Endothelial cell of umbilical vein (primary cell): Measurements from ENCODE around the gene MPG. TPM values are rescaled to one million over a fixed set of nuclear protein-coding genes. Genes with fewer than 3 reads are reported as not detected.

Experiments
- BruUV-seq: library from RNA; stranded (reverse); fragments of 400-500 nt; replicated peaks from 2 replicates; lab custom pipeline; 2021; lab: Mats Ljungman, UMichigan
- CTCF ChIA-PET: fragments of 300-600, 350-600 bp; sonication (Branson Sonifier 250); formaldehyde crosslinking; loops from one replicate; lab custom pipeline; 2021; ENCODE audit warnings: antibody characterized with exemption, inconsistent platforms; lab: Charles Lee
- POLR2A ChIA-PET: fragments of 300-600, 350-600 bp; sonication (Branson Sonifier 250); formaldehyde crosslinking; loops from one replicate; lab custom pipeline; 2021; ENCODE audit warnings: antibody characterized with exemption, inconsistent platforms; lab: Charles Lee
- DNase-seq: peaks from one replicate; pipeline ENCODE4 v3.0.0-alpha.2; 2011; ENCODE audit warnings: low read depth, low spot score
- FAIRE-seq: peaks from 2 replicates; lab custom pipeline; 2011; peaks lifted over from hg19 to GRCh38; lab: Jason Lieb, UNC
- H2AFZ ChIP-seq: 2 replicates; pipeline ENCODE4 v1.6.0; 2012; ENCODE audit warnings: low read depth, low read length, control low read depth, inconsistent platforms
- H3K27ac ChIP-seq: 2 replicates; pipeline ENCODE4 v1.5.1; 2011; ENCODE audit warnings: low read depth, mild to moderate bottlenecking, control low read depth, low read length, moderate library complexity; ENCODE audit not compliant: insufficient read depth
- H3K27me3 ChIP-seq, 2 experiments: 2 replicates each; pipeline versions ENCODE4 v1.6.0 to v1.6.1; 2011; ENCODE audit warnings: low read length in 2 of 2, mixed read lengths in 1 of 2; ENCODE audit not compliant: control insufficient read depth in 2 of 2, insufficient read depth in 2 of 2
- H3K36me3 ChIP-seq, 2 experiments: 2 replicates in 1 of 2; 3 replicates in 1 of 2; pipeline ENCODE4 v1.5.1; 2011; ENCODE audit warnings: low read length in 2 of 2, mild to moderate bottlenecking in 1 of 2, moderate library complexity in 1 of 2; ENCODE audit not compliant: control insufficient read depth in 2 of 2, insufficient read depth in 2 of 2; ENCODE audit errors: extremely low read depth in 1 of 2
- H3K4me1 ChIP-seq: 3 replicates; pipeline ENCODE4 v1.5.1; 2011; ENCODE audit warnings: mild to moderate bottlenecking, low read length; ENCODE audit not compliant: control insufficient read depth, insufficient read depth; ENCODE audit errors: extremely low read depth
- H3K4me2 ChIP-seq: 2 replicates; pipeline ENCODE4 v1.6.1; 2011; ENCODE audit warnings: low read length, control low read depth, mixed read lengths; ENCODE audit not compliant: insufficient read depth
- H3K4me3 ChIP-seq, 3 experiments: fragments of 200-600 bp in 1 of 3; sonication (generic), shearing (Covaris generic) in 1 of 3; replicated peaks in 1 of 3; 2 replicates each; pipeline ENCODE4 v1.5.1; 2011 to 2016; ENCODE audit warnings: control low read depth in 3 of 3, low read length in 3 of 3, mild to moderate bottlenecking in 2 of 3, inconsistent platforms in 1 of 3, low read depth in 1 of 3, moderate library complexity in 1 of 3; ENCODE audit not compliant: insufficient read depth in 1 of 3
- H3K79me2 ChIP-seq: 2 replicates; pipeline ENCODE4 v1.6.0; 2012; ENCODE audit warnings: low read length, inconsistent platforms; ENCODE audit not compliant: control insufficient read depth, insufficient read depth
- H3K9ac ChIP-seq: replicated peaks from 2 replicates; pipeline ENCODE3; 2011; ENCODE audit warnings: low read length, control low read depth; ENCODE audit not compliant: insufficient read depth; ENCODE audit errors: extremely low read depth
- H3K9me1 ChIP-seq: replicated peaks from 3 replicates; pipeline ENCODE4 v1.6.0; 2011; ENCODE audit warnings: mild to moderate bottlenecking, low read length; ENCODE audit not compliant: control insufficient read depth, insufficient read depth; ENCODE audit errors: extremely low read depth
- H3K9me3 ChIP-seq: replicated peaks from 2 replicates; pipeline ENCODE4 v1.5.1; 2012; ENCODE audit warnings: low read length, inconsistent platforms; ENCODE audit not compliant: control insufficient read depth, insufficient read depth
- H4K20me1 ChIP-seq: replicated peaks from 2 replicates; pipeline ENCODE3; 2011; ENCODE audit warnings: mild to moderate bottlenecking, low read length; ENCODE audit not compliant: control insufficient read depth, insufficient read depth; ENCODE audit errors: extremely low read depth
- CTCF ChIP-seq, 2 donors: IDR thresholded peaks; 1 replicate in 1 of 2; 2 replicates in 1 of 2; pipeline ENCODE4 v1.5.1; 2011; ENCODE audit warnings: low read length in 2 of 2, mild to moderate bottlenecking in 2 of 2, moderate library complexity in 2 of 2, control low read depth in 1 of 2, inconsistent platforms in 1 of 2, low read depth in 1 of 2; ENCODE audit not compliant: insufficient read depth in 1 of 2; ENCODE audit errors: extremely low read depth in 1 of 2
- EZH2 ChIP-seq: IDR thresholded peaks from 2 replicates; pipeline ENCODE4 v1.6.1; 2012; ENCODE audit warnings: borderline replicate concordance, low read depth, mild to moderate bottlenecking, moderate library complexity, low read length, inconsistent platforms; ENCODE audit not compliant: severe bottlenecking
- FOS ChIP-seq: IDR thresholded peaks from 2 replicates; pipeline ENCODE4 v1.6.1; 2011; ENCODE audit warnings: mild to moderate bottlenecking, low read length, moderate library complexity, borderline replicate concordance; ENCODE audit not compliant: insufficient read depth
- GATA2 ChIP-seq: IDR thresholded peaks from 2 replicates; pipeline ENCODE4 v1.7.0; 2011; ENCODE audit warnings: low read depth, mild to moderate bottlenecking, moderate library complexity, mixed read lengths, low read length; ENCODE audit not compliant: insufficient read length, insufficient read depth
- JUN ChIP-seq: IDR thresholded peaks from 2 replicates; pipeline ENCODE4 v1.6.1; 2011; ENCODE audit warnings: borderline replicate concordance, low read depth; ENCODE audit not compliant: insufficient read length, insufficient read depth
- MAX ChIP-seq: IDR thresholded peaks from 2 replicates; pipeline ENCODE4 v1.6.1; 2011; ENCODE audit not compliant: insufficient read depth, insufficient read length
- MYC ChIP-seq: IDR thresholded peaks from one replicate; pipeline ENCODE4 v1.6.1; 2011; ENCODE audit warnings: mild to moderate bottlenecking, low read depth, low read length
- POLR2A ChIP-seq: IDR thresholded peaks from 2 replicates; pipeline ENCODE4 v1.6.1; 2012; ENCODE audit warnings: low read depth, mild to moderate bottlenecking, control low read depth, low read length
- POLR2AphosphoS5 ChIP-seq: IDR thresholded peaks from 2 replicates; pipeline ENCODE4 v1.6.1; 2012; ENCODE audit warnings: low read depth, mild to moderate bottlenecking, control low read depth, low read length, moderate library complexity; ENCODE audit not compliant: insufficient read depth
- dilution Hi-C: fragments of 300-500 bp; cut with MboI; formaldehyde crosslinking; loops from one replicate; pipeline ENCODE4 v1.15.0; 2019; ENCODE audit warnings: low sequenced_read_pairs; ENCODE audit not compliant: extremely low pct_ligation_motif_present
- intact Hi-C: fragments of 100-400 bp; cut with micrococcal nuclease; formaldehyde crosslinking; loops from one replicate; pipeline ENCODE4 v1.10.0; 2022
- polyA plus RNA-seq, 4 experiments: library from polyadenylated mRNA; depleted of rRNA in 3 of 4; stranded (reverse) in 3 of 4; unstranded in 1 of 4; fragments of >200 nt; gene quantifications; 2 replicates each; pipeline versions ENCODE4 v1.2.1 to v1.2.3, GENCODE V29; 2011 to 2012; ENCODE audit warnings: missing spikeins in 1 of 4
- total RNA-seq: library from RNA; stranded (reverse); gene quantifications from 2 replicates; pipeline ENCODE4 v1.2.3, GENCODE V29; 2021

MPG gene
- total and polyA plus RNA-seq, 2 donors (not counting 3 experiments of a cell fraction or from before 2014, with no cell fraction given): 70.5 to 140 TPM

DNA sequence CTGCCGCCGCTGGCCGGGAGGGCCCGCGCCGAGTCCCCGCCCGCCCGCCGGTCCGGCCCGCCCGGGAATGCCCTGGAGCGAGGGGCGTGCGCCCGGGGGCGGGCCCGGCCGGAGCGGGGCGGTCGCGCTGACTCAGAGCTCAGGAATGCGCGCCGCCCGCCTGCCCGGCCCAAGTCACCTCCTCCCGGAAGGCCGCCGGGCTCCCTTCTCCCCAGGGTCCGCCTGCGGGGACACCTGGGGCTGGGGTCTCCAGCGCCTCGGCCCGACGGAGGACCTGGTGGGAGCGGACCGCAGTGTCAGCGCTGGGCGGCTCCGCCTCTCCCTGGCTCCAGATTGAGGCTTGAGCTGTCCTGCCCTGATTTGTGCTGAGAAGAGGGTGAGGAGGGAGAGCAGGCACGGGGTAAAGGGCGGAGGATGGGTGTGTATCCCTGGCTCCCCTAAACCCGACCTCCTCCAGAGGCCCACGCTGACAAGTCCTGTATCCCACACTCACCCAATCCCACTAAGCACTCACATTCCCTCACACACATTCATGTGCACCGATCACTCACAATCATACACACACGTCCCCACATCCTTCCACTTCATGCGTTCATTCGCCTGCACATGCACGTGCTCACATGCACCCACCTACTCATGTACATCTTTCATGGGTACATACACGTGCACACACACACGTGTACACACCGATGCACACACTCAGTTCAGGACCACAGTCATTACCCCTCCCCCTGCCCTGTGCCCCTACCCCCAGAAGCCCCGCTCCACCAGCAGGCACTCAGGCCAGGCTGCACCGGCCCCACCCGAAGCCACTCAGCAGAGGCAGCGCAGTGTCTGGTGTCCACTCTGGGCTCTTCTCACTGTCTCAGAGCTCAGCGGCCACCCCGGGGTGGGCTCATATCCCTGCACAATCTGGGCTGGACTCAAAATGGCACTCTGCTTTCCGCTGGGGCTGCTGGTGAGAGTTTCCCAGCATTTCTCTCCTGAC lies 5.2 kb upstream of the MPG start, which contains the start of gene RHBDF1:
Gene RHBDF1, minus strand, starts transcription at position 71 of the 988 bp plus-strand sequence. CDS start 7,616 bp downstream, outside the sequence.
- TF ChIP-seq JUN (no peak), CTCF (IDR thresholded peaks at IDR 0.05; ENCODE audit: extremely low read depth in 1 of 2, insufficient read depth in 1 of 2, low read depth in 1 of 2, low read length in 2 of 2) (no peak), POLR2AphosphoS5 (peak; percentile 81), MAX (peak; percentile 51), MYC (no peak), POLR2A (peak; percentile 34), GATA2 (no peak), FOS (peak; percentile 69), EZH2 (no peak)
- Histone ChIP-seq H2AFZ (peak within 1 kb of the TSS; percentile 50), H4K20me1 (no peaks in the 10 kb centered on the region), H3K4me2 (peak within 1 kb of the TSS; percentile 74), H3K9me1 (no peaks in the 10 kb centered on the region), H3K36me3 (no peaks in the 10 kb centered on the region), H3K4me1 (peaks cover 30% of the 10 kb centered on the region), H3K4me3 (peak within 1 kb of the TSS; percentile 52 to 64 (median 52)), H3K27ac (peak within 1 kb of the TSS; percentile 75), H3K9me3 (no peaks in the 10 kb centered on the region), H3K27me3 (no peaks in the 10 kb centered on the region), H3K79me2 (peaks cover 36% of the 10 kb centered on the region), H3K9ac (peak within 1 kb of the TSS; percentile 48)
- DNase-seq: peak; percentile 46
- intact Hi-C loops: no loop called here
- peak; percentile 31 for FAIRE-seq
- BruUV-seq: no TSS peak
- ChIA-PET CTCF (interaction anchor here (1.2 to 18.5 kb wide), 3 partner anchors 7 to 39 kb away, joined by 3 to 790 read pairs (median 63); no protein-coding TSS in a partner anchor), POLR2A (no interaction called here)
- dilution Hi-C loops: no loop called here
